HG03469 (cell line): ENCODE results near the gene NME3.
"Not testable (repeated sequence)": the region's sequence is repeated elsewhere in the genome, so short reads cannot be mapped to it uniquely, and the experiment has no call there.

Experiments used
- ATAC-seq: cut with Tn5 transposase; IDR thresholded peaks from one replicate; pipeline ENCODE4 v1.9.1; 2021; ENCODE audit warnings: mild to moderate bottlenecking, moderate library complexity, moderate number of reproducible peaks; ENCODE audit not compliant: unreplicated experiment

The NME3 gene

GRCh38 chr16:1771188-1771863, at the start of gene NME3:
TSS of gene NME3 (minus strand) at chr16:1771543. CDS start at chr16:1771534, 9 bp downstream.
- no peak for ATAC-seq

- no peak for ATAC-seq
These were observed 49.6 kb upstream of the NME3 start for GRCh38 chr16:1820946-1821290.

GRCh38 chr16:1820096-1820945, 49.0 kb upstream of the NME3 start:
- ATAC-seq, result no peak

GRCh38 chr16:1819611-1820010, 48.3 kb upstream of the NME3 start:
- ATAC-seq, result no peak

GRCh38 chr16:1818873-1819525, 47.7 kb upstream of the NME3 start:
- no peak for ATAC-seq

- ATAC-seq, result no peak
These were observed 47.0 kb upstream of the NME3 start for GRCh38 chr16:1818204-1818872.

- ATAC-seq, result no peak
These were observed 46.4 kb upstream of the NME3 start for GRCh38 chr16:1817716-1818115.

GRCh38 chr16:1817276-1817589, 45.9 kb upstream of the NME3 start:
- no peak for ATAC-seq

- no peak for ATAC-seq
These were observed 45.3 kb upstream of the NME3 start for GRCh38 chr16:1816396-1817275.

- ATAC-seq, result no peak
These were observed 44.1 kb upstream of the NME3 start for GRCh38 chr16:1815461-1815860.

GRCh38 chr16:1812732-1813163, 41.4 kb upstream of the NME3 start:
- no peak for ATAC-seq

GRCh38 chr16:1810536-1810935, 39.2 kb upstream of the NME3 start:
- ATAC-seq, result no peak

- no peak for ATAC-seq
These were observed 38.8 kb upstream of the NME3 start for GRCh38 chr16:1810106-1810505.

GRCh38 chr16:1809281-1809801, 38.0 kb upstream of the NME3 start:
- no peak for ATAC-seq

GRCh38 chr16:1808691-1809090, 37.3 kb upstream of the NME3 start:
- ATAC-seq, result no peak

- no peak for ATAC-seq
These were observed 36.3 kb upstream of the NME3 start for GRCh38 chr16:1807626-1808025.

GRCh38 chr16:1800701-1801100, 29.4 kb upstream of the NME3 start:
- ATAC-seq, result no peak

GRCh38 chr16:1799263-1799662, 27.9 kb upstream of the NME3 start:
- ATAC-seq, result not testable (repeated sequence)

GRCh38 chr16:1794908-1795666, 23.7 kb upstream of the NME3 start:
- no peak for ATAC-seq
